AG09319 (cell line): ENCODE measurements around the gene CYSLTR2.

Source experiments
- DNase-seq: peaks from one replicate; pipeline ENCODE4 v3.0.0-alpha.2; 2010; ENCODE audit warnings: low read depth; ENCODE audit errors: extremely low read depth
- TF ChIP-seq, protein P1 (sequence below): IDR thresholded peaks from 2 replicates; pipeline ENCODE4 v1.5.1; 2011; ENCODE audit warnings: low read depth, mild to moderate bottlenecking, inconsistent platforms, low read length, moderate library complexity

Gene CYSLTR2

DNA sequence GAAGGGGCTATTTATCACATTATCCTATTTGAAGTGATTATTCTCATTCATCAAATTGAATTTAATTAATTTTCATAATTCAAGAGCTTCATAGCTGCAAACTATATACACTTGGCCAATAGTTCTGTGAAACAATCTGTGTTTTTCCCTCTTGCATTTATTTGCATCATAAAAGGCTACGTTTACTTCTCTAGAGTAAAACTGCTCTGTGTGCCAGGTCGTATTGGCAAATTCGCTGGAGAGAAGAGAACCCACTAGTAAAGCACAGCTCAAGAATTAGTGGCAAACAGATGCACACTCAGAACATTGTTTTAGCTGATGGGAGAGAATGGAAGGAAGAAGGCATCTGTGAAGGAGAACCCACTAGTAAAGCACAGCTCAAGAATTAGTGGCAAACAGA is 81.8 kb downstream of the CYSLTR2 start:
- TF ChIP-seq, protein P1, sequence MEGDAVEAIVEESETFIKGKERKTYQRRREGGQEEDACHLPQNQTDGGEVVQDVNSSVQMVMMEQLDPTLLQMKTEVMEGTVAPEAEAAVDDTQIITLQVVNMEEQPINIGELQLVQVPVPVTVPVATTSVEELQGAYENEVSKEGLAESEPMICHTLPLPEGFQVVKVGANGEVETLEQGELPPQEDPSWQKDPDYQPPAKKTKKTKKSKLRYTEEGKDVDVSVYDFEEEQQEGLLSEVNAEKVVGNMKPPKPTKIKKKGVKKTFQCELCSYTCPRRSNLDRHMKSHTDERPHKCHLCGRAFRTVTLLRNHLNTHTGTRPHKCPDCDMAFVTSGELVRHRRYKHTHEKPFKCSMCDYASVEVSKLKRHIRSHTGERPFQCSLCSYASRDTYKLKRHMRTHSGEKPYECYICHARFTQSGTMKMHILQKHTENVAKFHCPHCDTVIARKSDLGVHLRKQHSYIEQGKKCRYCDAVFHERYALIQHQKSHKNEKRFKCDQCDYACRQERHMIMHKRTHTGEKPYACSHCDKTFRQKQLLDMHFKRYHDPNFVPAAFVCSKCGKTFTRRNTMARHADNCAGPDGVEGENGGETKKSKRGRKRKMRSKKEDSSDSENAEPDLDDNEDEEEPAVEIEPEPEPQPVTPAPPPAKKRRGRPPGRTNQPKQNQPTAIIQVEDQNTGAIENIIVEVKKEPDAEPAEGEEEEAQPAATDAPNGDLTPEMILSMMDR = no peak

DNA sequence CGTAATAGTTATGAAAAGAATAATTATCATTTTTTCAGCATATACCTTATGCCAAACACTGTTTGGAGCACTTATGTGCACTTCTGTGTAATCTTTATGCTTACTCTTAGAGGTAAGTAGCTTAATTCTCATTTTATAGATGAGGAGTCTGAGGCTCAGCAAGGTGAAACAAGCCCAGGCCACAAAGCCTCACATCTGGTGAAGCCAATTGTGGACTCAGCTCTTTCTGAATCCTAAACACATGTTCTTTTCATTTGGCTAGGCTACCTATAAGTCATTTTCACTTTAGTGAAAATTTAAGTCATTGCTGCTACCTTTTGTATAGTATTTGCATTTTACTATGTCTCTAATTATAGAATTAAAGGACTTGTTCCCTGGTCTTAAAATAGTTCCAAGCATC is 84.0 kb downstream of the CYSLTR2 start:
- TF ChIP-seq, protein P1 = no peak
- DNase-seq = no peak

More for the DNA sequence above, 81.8 kb downstream of the CYSLTR2 start:
- no peak for DNase-seq

- TF ChIP-seq, protein P1 = no peak
- no peak for DNase-seq
Observed at GRCh38 chr13:48738311-48738710, 84.6 kb downstream of the CYSLTR2 start.

- no peak for DNase-seq
- TF ChIP-seq, protein P1 = no peak
Observed at GRCh38 chr13:48739386-48739964, 85.7 kb downstream of the CYSLTR2 start.

DNA sequence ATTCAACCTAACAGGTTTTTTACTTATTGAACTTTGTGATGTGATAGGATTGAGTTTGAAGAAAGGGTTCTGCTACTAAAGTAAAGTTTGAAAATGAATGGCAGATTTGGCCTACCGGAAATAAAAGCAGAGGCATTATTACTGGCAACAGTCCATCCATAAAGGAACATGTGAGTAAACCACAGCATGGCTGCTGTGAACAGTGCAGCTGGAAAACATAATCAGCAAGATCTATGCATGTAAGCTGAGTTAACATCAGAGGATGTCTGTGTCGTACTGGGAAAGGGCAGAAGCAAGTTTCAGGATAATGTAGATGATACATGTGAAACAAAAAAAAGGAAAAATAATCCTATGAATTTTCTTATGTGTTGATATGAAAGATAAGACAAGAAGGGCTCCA is 87.6 kb downstream of the CYSLTR2 start:
- no peak for DNase-seq
- TF ChIP-seq, protein P1 = no peak

- no peak for DNase-seq
- TF ChIP-seq, protein P1 = no peak
Observed at GRCh38 chr13:48746821-48747220, 93.1 kb downstream of the CYSLTR2 start.

GRCh38 chr13:48748681-48749080 is 95.0 kb downstream of the CYSLTR2 start:
- TF ChIP-seq, protein P1 = no peak
- no peak for DNase-seq
